ENCODE data around the gene SAMD4B.

The SAMD4B gene

DNA sequence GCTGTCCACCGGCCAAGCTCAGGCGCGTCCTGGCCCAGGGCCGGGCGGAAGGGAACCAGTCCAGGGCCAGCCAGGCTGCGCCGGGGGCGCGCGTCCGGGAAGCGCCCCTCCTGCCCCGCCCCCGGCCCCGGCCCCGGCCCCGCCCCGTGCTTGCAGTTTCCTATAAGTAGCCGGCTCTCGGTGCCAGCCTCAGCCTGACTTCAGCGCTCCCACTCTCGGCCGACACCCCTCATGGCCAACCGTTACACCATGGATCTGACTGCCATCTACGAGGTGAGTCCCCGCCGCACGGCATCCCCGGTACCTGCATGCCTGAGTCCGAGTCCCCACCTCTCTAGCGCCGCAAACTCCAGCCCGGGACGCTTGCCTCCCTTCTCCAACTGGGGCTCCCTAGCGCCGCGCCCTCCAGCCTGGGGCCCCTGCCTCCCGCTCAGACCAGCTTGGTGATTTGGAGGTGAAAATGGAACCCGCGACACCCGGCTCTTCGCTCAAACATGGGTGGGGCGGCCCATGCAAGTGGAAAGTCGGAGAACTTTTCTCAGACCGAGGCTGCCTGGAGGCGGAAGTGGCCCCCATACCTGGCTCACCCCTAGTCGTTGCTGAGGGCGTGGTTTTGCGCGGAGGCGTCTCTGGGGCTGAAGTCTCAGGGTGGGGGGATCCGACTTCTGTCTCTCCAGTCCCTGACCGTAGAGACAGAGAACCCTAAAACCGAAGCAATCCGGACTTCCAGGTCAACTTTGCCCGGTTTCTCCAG lies 64.6 kb downstream of the SAMD4B start, which contains the start of gene ZFP36:
Gene ZFP36, plus strand, starts transcription at position 192 of the 754 bp plus-strand sequence. Its CDS starts 58 bp downstream, at position 250.
- peak; percentile 87 for DNase-seq (ENCODE audit: extremely low read depth, low read depth)
- TF ChIP-seq, protein P1, sequence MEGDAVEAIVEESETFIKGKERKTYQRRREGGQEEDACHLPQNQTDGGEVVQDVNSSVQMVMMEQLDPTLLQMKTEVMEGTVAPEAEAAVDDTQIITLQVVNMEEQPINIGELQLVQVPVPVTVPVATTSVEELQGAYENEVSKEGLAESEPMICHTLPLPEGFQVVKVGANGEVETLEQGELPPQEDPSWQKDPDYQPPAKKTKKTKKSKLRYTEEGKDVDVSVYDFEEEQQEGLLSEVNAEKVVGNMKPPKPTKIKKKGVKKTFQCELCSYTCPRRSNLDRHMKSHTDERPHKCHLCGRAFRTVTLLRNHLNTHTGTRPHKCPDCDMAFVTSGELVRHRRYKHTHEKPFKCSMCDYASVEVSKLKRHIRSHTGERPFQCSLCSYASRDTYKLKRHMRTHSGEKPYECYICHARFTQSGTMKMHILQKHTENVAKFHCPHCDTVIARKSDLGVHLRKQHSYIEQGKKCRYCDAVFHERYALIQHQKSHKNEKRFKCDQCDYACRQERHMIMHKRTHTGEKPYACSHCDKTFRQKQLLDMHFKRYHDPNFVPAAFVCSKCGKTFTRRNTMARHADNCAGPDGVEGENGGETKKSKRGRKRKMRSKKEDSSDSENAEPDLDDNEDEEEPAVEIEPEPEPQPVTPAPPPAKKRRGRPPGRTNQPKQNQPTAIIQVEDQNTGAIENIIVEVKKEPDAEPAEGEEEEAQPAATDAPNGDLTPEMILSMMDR (IDR thresholded peaks at IDR 0.05; ENCODE audit: low read depth, low read length), result no peak; the same call in 1 of the 2 replicates

DNA sequence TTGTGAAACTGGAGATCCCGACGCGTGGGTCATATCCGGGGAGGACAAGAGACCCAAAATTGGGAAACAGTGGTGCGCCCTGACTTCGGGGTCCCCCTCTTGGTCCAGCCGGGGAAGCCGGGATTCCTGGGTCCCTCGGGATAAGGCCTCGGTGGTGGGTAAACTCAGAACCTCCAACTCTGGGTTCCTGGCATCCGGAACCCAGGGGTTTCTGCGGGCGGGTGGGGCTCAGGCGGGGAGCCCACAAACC lies 65.1 kb downstream of the SAMD4B start:
- no peak for DNase-seq (ENCODE audit: extremely low read depth, low read depth)
- TF ChIP-seq, protein P1 (IDR thresholded peaks at IDR 0.05; ENCODE audit: low read depth, low read length), result no peak

DNA sequence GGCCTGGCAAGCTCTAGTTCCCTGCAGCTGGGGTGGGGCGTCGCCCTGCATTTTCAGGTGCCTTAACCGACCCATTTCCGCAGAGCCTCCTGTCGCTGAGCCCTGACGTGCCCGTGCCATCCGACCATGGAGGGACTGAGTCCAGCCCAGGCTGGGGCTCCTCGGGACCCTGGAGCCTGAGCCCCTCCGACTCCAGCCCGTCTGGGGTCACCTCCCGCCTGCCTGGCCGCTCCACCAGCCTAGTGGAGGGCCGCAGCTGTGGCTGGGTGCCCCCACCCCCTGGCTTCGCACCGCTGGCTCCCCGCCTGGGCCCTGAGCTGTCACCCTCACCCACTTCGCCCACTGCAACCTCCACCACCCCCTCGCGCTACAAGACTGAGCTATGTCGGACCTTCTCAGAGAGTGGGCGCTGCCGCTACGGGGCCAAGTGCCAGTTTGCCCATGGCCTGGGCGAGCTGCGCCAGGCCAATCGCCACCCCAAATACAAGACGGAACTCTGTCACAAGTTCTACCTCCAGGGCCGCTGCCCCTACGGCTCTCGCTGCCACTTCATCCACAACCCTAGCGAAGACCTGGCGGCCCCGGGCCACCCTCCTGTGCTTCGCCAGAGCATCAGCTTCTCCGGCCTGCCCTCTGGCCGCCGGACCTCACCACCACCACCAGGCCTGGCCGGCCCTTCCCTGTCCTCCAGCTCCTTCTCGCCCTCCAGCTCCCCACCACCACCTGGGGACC lies 65.6 kb downstream of the SAMD4B start:
- DNase-seq (ENCODE audit: extremely low read depth, low read depth), result no peak
- TF ChIP-seq, protein P1 (IDR thresholded peaks at IDR 0.05; ENCODE audit: low read depth, low read length), result no peak

DNA sequence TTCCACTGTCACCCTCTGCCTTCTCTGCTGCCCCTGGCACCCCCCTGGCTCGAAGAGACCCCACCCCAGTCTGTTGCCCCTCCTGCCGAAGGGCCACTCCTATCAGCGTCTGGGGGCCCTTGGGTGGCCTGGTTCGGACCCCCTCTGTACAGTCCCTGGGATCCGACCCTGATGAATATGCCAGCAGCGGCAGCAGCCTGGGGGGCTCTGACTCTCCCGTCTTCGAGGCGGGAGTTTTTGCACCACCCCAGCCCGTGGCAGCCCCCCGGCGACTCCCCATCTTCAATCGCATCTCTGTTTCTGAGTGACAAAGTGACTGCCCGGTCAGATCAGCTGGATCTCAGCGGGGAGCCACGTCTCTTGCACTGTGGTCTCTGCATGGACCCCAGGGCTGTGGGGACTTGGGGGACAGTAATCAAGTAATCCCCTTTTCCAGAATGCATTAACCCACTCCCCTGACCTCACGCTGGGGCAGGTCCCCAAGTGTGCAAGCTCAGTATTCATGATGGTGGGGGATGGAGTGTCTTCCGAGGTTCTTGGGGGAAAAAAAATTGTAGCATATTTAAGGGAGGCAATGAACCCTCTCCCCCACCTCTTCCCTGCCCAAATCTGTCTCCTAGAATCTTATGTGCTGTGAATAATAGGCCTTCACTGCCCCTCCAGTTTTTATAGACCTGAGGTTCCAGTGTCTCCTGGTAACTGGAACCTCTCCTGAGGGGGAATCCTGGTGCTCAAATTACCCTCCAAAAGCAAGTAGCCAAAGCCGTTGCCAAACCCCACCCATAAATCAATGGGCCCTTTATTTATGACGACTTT lies 66.4 kb downstream of the SAMD4B start:
- no peak for DNase-seq (ENCODE audit: extremely low read depth, low read depth)
- TF ChIP-seq, protein P1 (IDR thresholded peaks at IDR 0.05; ENCODE audit: low read depth, low read length), result no peak; the same call in 1 of the 2 replicates

DNA sequence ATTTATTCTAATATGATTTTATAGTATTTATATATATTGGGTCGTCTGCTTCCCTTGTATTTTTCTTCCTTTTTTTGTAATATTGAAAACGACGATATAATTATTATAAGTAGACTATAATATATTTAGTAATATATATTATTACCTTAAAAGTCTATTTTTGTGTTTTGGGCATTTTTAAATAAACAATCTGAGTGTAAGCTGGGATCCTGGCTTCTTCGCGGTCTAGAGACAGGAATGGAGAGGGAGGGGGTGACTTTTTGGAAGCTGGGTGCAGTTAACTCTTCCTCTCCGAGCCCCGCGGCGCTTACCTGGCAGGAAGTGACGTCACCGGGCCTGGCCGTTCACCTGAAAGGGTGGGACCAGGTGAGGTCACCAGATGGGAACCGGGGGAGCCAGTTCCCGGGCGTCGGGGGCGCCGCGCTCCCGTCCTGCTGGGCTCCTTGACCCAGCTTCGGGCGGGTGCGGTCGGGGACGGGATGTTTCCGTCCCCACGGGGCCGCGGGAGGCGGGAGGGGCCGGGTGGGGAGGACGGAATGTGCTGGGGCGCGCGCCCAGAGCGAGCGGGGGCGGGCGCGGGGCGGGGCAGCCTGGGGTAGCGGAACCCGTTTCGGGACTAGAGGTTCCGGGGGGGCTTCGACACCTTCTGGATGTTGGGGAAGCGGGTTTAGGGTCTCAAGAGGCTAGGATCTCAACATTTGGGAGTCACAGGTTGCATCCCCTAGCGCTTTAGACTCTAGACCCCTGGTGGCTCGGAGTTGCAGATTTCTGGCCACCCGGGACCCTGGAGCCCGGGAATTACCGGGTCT lies 67.2 kb downstream of the SAMD4B start:
- DNase-seq (ENCODE audit: extremely low read depth, low read depth), result no peak

DNA sequence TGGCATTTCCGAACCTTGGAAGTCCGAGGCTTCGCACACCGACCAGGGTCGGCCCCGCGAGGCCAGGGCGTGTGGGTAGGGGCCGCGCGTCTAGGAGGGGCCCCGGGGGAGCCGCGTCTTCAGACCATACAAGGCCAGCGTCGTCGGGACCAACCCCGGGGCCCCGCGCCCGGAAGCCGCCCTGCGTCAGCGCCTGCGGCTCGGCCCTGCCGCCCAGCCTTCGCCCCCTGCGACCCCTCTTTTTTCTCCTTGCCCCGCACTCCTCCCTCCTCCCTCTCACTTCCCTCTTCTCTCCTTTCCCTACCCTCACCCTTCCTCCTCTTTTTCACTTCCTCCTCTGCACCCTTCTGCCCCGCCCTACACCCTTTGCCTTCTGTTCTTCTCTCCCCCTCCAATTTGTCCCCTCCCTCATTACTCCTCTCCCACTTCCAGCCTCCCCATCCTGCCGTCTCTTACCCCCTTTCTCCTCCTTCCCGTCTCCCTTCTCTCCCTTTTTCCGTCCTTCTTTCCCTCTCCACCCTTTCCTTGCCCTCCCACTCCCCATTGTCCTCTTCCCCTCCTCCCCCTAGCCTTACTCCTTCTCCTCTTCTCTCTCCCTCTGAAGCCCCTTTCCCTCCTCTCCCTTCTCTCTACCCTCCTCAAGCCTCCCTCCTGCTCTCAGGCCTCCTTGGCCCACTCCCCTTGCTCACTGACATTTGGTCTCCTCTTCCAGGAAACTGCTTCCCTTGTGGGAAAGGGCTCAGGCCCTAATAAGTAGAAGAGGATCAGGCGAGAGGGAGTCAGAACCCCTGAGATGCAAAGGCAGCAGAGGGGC lies 68.0 kb downstream of the SAMD4B start:
- TF ChIP-seq, protein P1 (IDR thresholded peaks at IDR 0.05; ENCODE audit: low read depth, low read length), result no peak
- DNase-seq (ENCODE audit: extremely low read depth, low read depth), result no peak

More for the DNA sequence above, 67.2 kb downstream of the SAMD4B start:
- TF ChIP-seq, protein P1 (IDR thresholded peaks at IDR 0.05; ENCODE audit: low read depth, low read length), result no peak
